Heart left ventricle (tissue), 16 donors: ENCODE measurements around the gene RHOA. TPM values are rescaled to one million over a fixed set of nuclear protein-coding genes. Genes with fewer than 3 reads are reported as not detected.
"Not testable (repeated sequence)": the region's sequence is repeated elsewhere in the genome, so short reads cannot be mapped to it uniquely, and the experiment has no call there.

ENCODE experiments used
- ATAC-seq, 4 donors: fragments of 200-7000 bp; cut with Tn5 transposase; one replicate each; pipeline ENCODE4 v1.9.1; 2020 to 2022; ENCODE audit warnings: moderate library complexity in 4 of 4, mild to moderate bottlenecking in 3 of 4, moderate number of reproducible peaks in 1 of 4
- DNase-seq, 5 donors: peaks; one replicate each; pipeline ENCODE4 v3.0.0-alpha.2; 2020
- H3K27ac ChIP-seq, 12 donors: fragments of 200-600 bp; sonication (generic) in 4 of 12; one replicate each; pipeline versions ENCODE4 v1.5.0 to v1.8.0; 2016 to 2022; ENCODE audit warnings: mild to moderate bottlenecking in 2 of 12
- H3K27me3 ChIP-seq, 9 donors: fragments of 200-600 bp; sonication (generic) in 2 of 9; one replicate each; pipeline versions ENCODE4 v1.5.1 to v1.8.0; 2016 to 2022; ENCODE audit warnings: mild to moderate bottlenecking in 3 of 9
- H3K36me3 ChIP-seq, 9 donors: fragments of 200-600 bp; sonication (generic) in 2 of 9; one replicate each; pipeline versions ENCODE4 v1.5.0 to v1.8.0; 2018 to 2022; ENCODE audit warnings: mild to moderate bottlenecking in 2 of 9
- H3K4me1 ChIP-seq, 12 donors: fragments of 200-600 bp; sonication (generic) in 4 of 12; one replicate each; pipeline versions ENCODE4 v1.5.0 to v1.8.0; 2016 to 2022; ENCODE audit warnings: mild to moderate bottlenecking in 3 of 12
- H3K4me3 ChIP-seq, 12 donors: fragments of 200-600 bp; sonication (generic) in 4 of 12; one replicate each; pipeline versions ENCODE4 v1.5.0 to v1.8.0; 2017 to 2022; ENCODE audit warnings: mild to moderate bottlenecking in 9 of 12, moderate library complexity in 4 of 12
- H3K9me3 ChIP-seq, 12 donors: fragments of 200-600 bp; sonication (generic) in 4 of 12; one replicate each; pipeline versions ENCODE4 v1.5.0 to v1.8.0; 2016 to 2022; ENCODE audit warnings: mild to moderate bottlenecking in 1 of 12
- CTCF ChIP-seq, 12 donors: fragments of 200-600 bp; sonication (generic) in 4 of 12; IDR thresholded peaks; one replicate each; pipeline versions ENCODE4 v1.5.0 to v1.8.0; 2018 to 2022; ENCODE audit warnings: antibody characterized with exemption in 12 of 12, mild to moderate bottlenecking in 5 of 12
- POLR2A ChIP-seq, 2 donors: fragments of 450-650 bp; IDR thresholded peaks; one replicate each; pipeline ENCODE4 v1.6.1; 2017; ENCODE audit warnings: antibody characterized with exemption in 2 of 2, mild to moderate bottlenecking in 2 of 2, moderate library complexity in 2 of 2
- WGBS, 4 donors: extraction: QIAGEN DNeasy Blood & Tissue Kit in 2 of 4; methylation state at CpG; one replicate each; pipeline versions ENCODE4 v1.1.5 to v1.1.7; 2013 to 2018; 5-methylcytosine and 5-hydroxymethylcytosine counted together
- intact Hi-C, 10 donors: fragments of 100-400 bp; cut with DNase I; formaldehyde crosslinking; loops; one replicate each; pipeline versions ENCODE4 v1.11.1 to v1.14.2; 2022
- polyA plus RNA-seq, 2 donors: library from polyadenylated mRNA; stranded (reverse); fragments of 200-250 nt; gene quantifications; one replicate each; pipeline ENCODE4 v1.2.3, GENCODE V29; 2013
- total RNA-seq, 9 donors: library from RNA; depleted of rRNA in 2 of 9; stranded (reverse); fragments of >200 nt in 2 of 9; fragmentation: NEBNext Ultra II Directional in 3 of 9; extraction: Animal tissue kit (Norgen Biotek cat#: 25700) in 3 of 9; gene quantifications; one replicate each; pipeline versions ENCODE4 v1.1.0 to v1.2.4, GENCODE V29; 2016 to 2023
- donor health status: ischemic (EF 13 %, LVEDD 7.1; RV severe dilation, severe dysfunction).
- donor health status: healthy with polysubstance abuse.
- donor health status: DM: no; HTN: yes; CAD: no.
- donor health status: DM: no; HTN: no; CAD: no.
- donor health status: ischemic (EF 25% LVEDD 6.9; RV normal size, moderate dysfunction).
- donor health status: ischemic (EF 25% LVEDD 5.7; RV mildly dilated, moderate dysfunction).
- donor health status: healthy.
- donor health status: DM: yes; HTN: yes; CAD: no.
- donor health status: ischemic (EF 35%, LVEDD 5.7; RV mildly dilated, moderate dysfunction).
- donor health status: nonischemic (EF 11% LVEDD 7.7; RV severe dilation, severe dysfunction).
- donor health status: DM: yes; HTN: yes; CAD: no.
- donor health status: PGD.
- donor health status: ischemic (EF 29% LVEDD 5.4; RV normal size, mild dysfunction).
- donor health status: nonischemic (EF 23%, LVEDD 6.1; RV moderate dilation, normal function).

Gene RHOA
- total and polyA plus RNA-seq, 11 donors, result 106 to 479 (median 291) TPM

GRCh38 chr3:49339581-49339940, 72.2 kb downstream of the RHOA start:
- intact Hi-C loops, result loop anchor here in 3 of 10 donors (5.0 kb wide), 3 partner anchors 37 to 167 kb away; partner anchors contain the start of gene KLHDC8B (in 1 of the 3)

GRCh38 chr3:49333916-49334633, 77.7 kb downstream of the RHOA start:
- Histone ChIP-seq H3K27ac (peak overlapping the region in 1 of 12 donors; percentile 46), H3K27me3 (no peaks in the 10 kb centered on the region)
- 82 to 91% (median 87%) methylated on average over 5 of the region's 5 CpGs for WGBS, 4 donors

More at GRCh38 chr3:49339581-49339940, 72.2 kb downstream of the RHOA start:
- WGBS, 4 donors, result 0 to 2% (median 1%) methylated on average over 13 to 17 of the region's 17 CpGs
- Histone ChIP-seq H3K36me3 (peaks cover 0 to 38% (median 26%) of the 10 kb centered on the region in 9 donors), H3K27me3 (no peaks in the 10 kb centered on the region), H3K27ac (peak overlapping the region; percentile 83 to 98 (median 95)), H3K9me3 (no peaks in the 10 kb centered on the region), H3K4me3 (peak overlapping the region; percentile 64 to 96 (median 82)), H3K4me1 (peaks cover 0 to 75% (median 20%) of the 10 kb centered on the region in 12 donors)
- DNase-seq (peak in 3 of 5 donors; percentile 36 to 40 (median 39)), ATAC-seq (peak in 3 of 4 donors; percentile 1 to 21 (median 21))
- TF ChIP-seq POLR2A (IDR thresholded peaks at IDR 0.05) (no peak), CTCF (IDR thresholded peaks at IDR 0.05) (no peak)

GRCh38 chr3:49333091-49333490, 78.7 kb downstream of the RHOA start:
- no peak for ATAC-seq
- peak overlapping the region in 1 of 12 donors; percentile 36 for H3K27ac ChIP-seq
- H3K9me3 ChIP-seq, result no peaks in the 10 kb centered on the region
- intact Hi-C loops, result no loop called here
- WGBS, 4 donors, result 79 to 87% (median 82%) methylated on average over 3 of the region's 3 CpGs
- TF ChIP-seq CTCF (IDR thresholded peaks at IDR 0.05), result no peak
- TF ChIP-seq POLR2A (IDR thresholded peaks at IDR 0.05), result no peak
- peaks cover 0 to 36% (median 0%) of the 10 kb centered on the region in 12 donors for H3K4me1 ChIP-seq
- DNase-seq, result peak in 1 of 5 donors; percentile 41
- peaks cover 3 to 100% (median 91%) of the 10 kb centered on the region in 9 donors for H3K36me3 ChIP-seq
- H3K27me3 ChIP-seq, result no peaks in the 10 kb centered on the region
- H3K4me3 ChIP-seq, result no peak overlapping the region

More at GRCh38 chr3:49333916-49334633, 77.7 kb downstream of the RHOA start:
- H3K9me3 ChIP-seq, result no peaks in the 10 kb centered on the region
- H3K4me3 ChIP-seq, result no peak overlapping the region
- intact Hi-C loops, result no loop called here
- no peak for DNase-seq
- peaks cover 3 to 92% (median 81%) of the 10 kb centered on the region in 9 donors for H3K36me3 ChIP-seq
- no peak for ATAC-seq
- H3K4me1 ChIP-seq, result peaks cover 0 to 46% (median 6%) of the 10 kb centered on the region in 12 donors
- TF ChIP-seq CTCF (IDR thresholded peaks at IDR 0.05), result no peak
- no peak for TF ChIP-seq POLR2A (IDR thresholded peaks at IDR 0.05)

- peaks cover 6 to 100% (median 99%) of the 10 kb centered on the region in 9 donors for H3K36me3 ChIP-seq
Observed at GRCh38 chr3:49329186-49329585, 82.6 kb downstream of the RHOA start.

GRCh38 chr3:49328350-49328749, 83.4 kb downstream of the RHOA start:
- 71 to 89% (median 77%) methylated on average over 2 of the region's 2 CpGs for WGBS, 4 donors
- H3K36me3 ChIP-seq, result peaks cover 5 to 100% (median 99%) of the 10 kb centered on the region in 9 donors
- intact Hi-C loops, result not testable (repeated sequence)

More at GRCh38 chr3:49329186-49329585, 82.6 kb downstream of the RHOA start:
- Histone ChIP-seq H3K4me3 (no peak overlapping the region), H3K9me3 (no peaks in the 10 kb centered on the region), H3K4me1 (peaks cover 0 to 11% (median 0%) of the 10 kb centered on the region in 12 donors), H3K27me3 (no peaks in the 10 kb centered on the region), H3K27ac (no peak overlapping the region)
- intact Hi-C loops, result no loop called here
- ATAC-seq (no peak), DNase-seq (no peak)
- no peak for TF ChIP-seq POLR2A (IDR thresholded peaks at IDR 0.05)
- TF ChIP-seq CTCF (IDR thresholded peaks at IDR 0.05), result no peak
- 88 to 96% (median 94%) methylated on average over 4 of the region's 4 CpGs for WGBS, 4 donors

More at GRCh38 chr3:49328350-49328749, 83.4 kb downstream of the RHOA start:
- H3K9me3 ChIP-seq, H3K27me3 ChIP-seq, DNase-seq, ATAC-seq, H3K4me1 ChIP-seq, H3K27ac ChIP-seq, H3K4me3 ChIP-seq: not testable (repeated sequence)
